Liver (tissue), 3 donors: ENCODE results near the gene BATF.

Source experiments
- CTCF ChIP-seq: fragments of 150-350 bp; IDR thresholded peaks from 2 replicates; pipeline ENCODE4 v1.5.1; 2017; ENCODE audit warnings: improper control_type of control experiment, low read depth, low read length; ENCODE audit not compliant: missing input control
- RAD21 ChIP-seq, 2 donors: IDR thresholded peaks; 2 replicates each; pipeline ENCODE4 v1.6.1; 2016; ENCODE audit warnings: antibody characterized with exemption in 2 of 2, mild to moderate bottlenecking in 2 of 2
- donor health status: healthy.
- donor health status: healthy.

GRCh38 chr14:75520852-75521251 is 1.4 kb upstream of the BATF start:
- TF ChIP-seq RAD21 (IDR thresholded peaks at IDR 0.05) = no peak
- TF ChIP-seq CTCF = no peak
